WTC11 (cell line): ENCODE measurements around the gene RAB1A. TPM values are rescaled to one million over a fixed set of nuclear protein-coding genes. Genes with fewer than 3 reads are reported as not detected.

Experiments
- ATAC-seq: fragments of 200-7000 bp; cut with Tn5 transposase; 2 replicates; pipeline ENCODE4 v1.10.0; 2021; ENCODE audit warnings: mild to moderate bottlenecking, moderate library complexity
- Bru-seq: library from RNA; stranded (reverse); fragments of 400-500 nt; gene quantifications from one replicate; lab custom pipeline; 2021; lab: Mats Ljungman, UMichigan
- CTCF ChIA-PET: fragments of 300-600 bp; sonication (Branson Sonifier 250); formaldehyde crosslinking; loops from one replicate; lab custom pipeline; 2021; ENCODE audit warnings: antibody characterized with exemption; lab: Charles Lee
- POLR2A ChIA-PET: fragments of 350-600 bp; sonication (Branson Sonifier 250); formaldehyde crosslinking; loops from one replicate; lab custom pipeline; 2021; ENCODE audit warnings: antibody characterized with exemption; lab: Charles Lee
- DNase-seq: peaks from one replicate; pipeline ENCODE4 v3.0.0; 2021; ENCODE audit warnings: low spot score
- H3K27ac Mint-ChIP-seq: 2 replicates; pipeline ENCODE4 v1.8.0; 2021; ENCODE audit warnings: mixed read lengths
- H3K27me3 Mint-ChIP-seq: 2 replicates; pipeline ENCODE4 v1.8.0; 2021; ENCODE audit warnings: low read depth, mild to moderate bottlenecking, moderate library complexity, mixed read lengths
- H3K36me3 Mint-ChIP-seq: 2 replicates; pipeline ENCODE4 v1.8.0; 2021; ENCODE audit warnings: mixed read lengths
- H3K4me1 Mint-ChIP-seq: 2 replicates; pipeline ENCODE4 v1.8.0; 2022; ENCODE audit warnings: mixed read lengths
- H3K4me3 Mint-ChIP-seq: 2 replicates; pipeline ENCODE4 v1.8.0; 2021; ENCODE audit warnings: mild to moderate bottlenecking, moderate library complexity, mixed read lengths
- H3K9me3 Mint-ChIP-seq: 2 replicates; pipeline ENCODE4 v1.8.0; 2021; ENCODE audit warnings: mixed read lengths
- CREB1 ChIP-seq: sonication (generic); formaldehyde crosslinking; IDR thresholded peaks from 2 replicates; pipeline ENCODE4 v1.8.0; 2023; ENCODE audit warnings: mild to moderate bottlenecking, missing genetic modification reagents
- EMX1 ChIP-seq: fragments of 250-450 bp; sonication (Bioruptor Pico); IDR thresholded peaks from 2 replicates; pipeline ENCODE4 v1.8.0; 2021; ENCODE audit warnings: mild to moderate bottlenecking
- ETV6 ChIP-seq: sonication (generic); formaldehyde crosslinking; IDR thresholded peaks from 2 replicates; pipeline ENCODE4 v1.8.1; 2022; ENCODE audit warnings: mild to moderate bottlenecking, missing genetic modification reagents
- FOXJ3 ChIP-seq: sonication (generic); formaldehyde crosslinking; IDR thresholded peaks from 2 replicates; pipeline ENCODE4 v1.9.0; 2021; ENCODE audit warnings: missing genetic modification reagents, mild to moderate bottlenecking, borderline replicate concordance
- FOXK1 ChIP-seq: sonication (generic); formaldehyde crosslinking; IDR thresholded peaks from 2 replicates; pipeline ENCODE4 v1.8.0; 2022; ENCODE audit warnings: mild to moderate bottlenecking, moderate library complexity, missing genetic modification reagents
- GABPB1 ChIP-seq: sonication (generic); formaldehyde crosslinking; IDR thresholded peaks from 2 replicates; pipeline ENCODE4 v1.8.1; 2023; ENCODE audit warnings: mild to moderate bottlenecking, missing genetic modification reagents
- IRF2 ChIP-seq: sonication (generic); formaldehyde crosslinking; IDR thresholded peaks from 2 replicates; pipeline ENCODE4 v1.8.0; 2022; ENCODE audit warnings: low read depth, missing genetic modification reagents, borderline replicate concordance
- JAZF1 ChIP-seq: fragments of 250-450 bp; sonication (Bioruptor Pico); IDR thresholded peaks from 2 replicates; pipeline ENCODE4 v1.9.0; 2021; ENCODE audit warnings: moderate library complexity, mild to moderate bottlenecking, inconsistent platforms
- JUN ChIP-seq: sonication (generic); formaldehyde crosslinking; IDR thresholded peaks from 2 replicates; pipeline ENCODE4 v1.8.0; 2023; ENCODE audit warnings: mild to moderate bottlenecking, missing genetic modification reagents
- MXD4 ChIP-seq: fragments of 250-450 bp; sonication (Bioruptor Pico); IDR thresholded peaks from 2 replicates; pipeline ENCODE4 v1.8.0; 2021; ENCODE audit warnings: mild to moderate bottlenecking, moderate library complexity, borderline replicate concordance
- OVOL2 ChIP-seq: fragments of 250-450 bp; sonication (Bioruptor Pico); IDR thresholded peaks from 2 replicates; pipeline ENCODE4 v1.9.0; 2021; ENCODE audit warnings: mild to moderate bottlenecking, borderline replicate concordance
- TEAD4 ChIP-seq: sonication (generic); formaldehyde crosslinking; IDR thresholded peaks from 2 replicates; pipeline ENCODE4 v1.8.0; 2022; ENCODE audit warnings: mild to moderate bottlenecking, missing genetic modification reagents
- ZBTB21 ChIP-seq: sonication (generic); formaldehyde crosslinking; IDR thresholded peaks from 2 replicates; pipeline ENCODE4 v1.8.1; 2023; ENCODE audit warnings: mild to moderate bottlenecking, missing genetic modification reagents, borderline replicate concordance
- ZNF219 ChIP-seq: sonication (generic); formaldehyde crosslinking; IDR thresholded peaks from 2 replicates; pipeline ENCODE4 v1.8.0; 2023; ENCODE audit warnings: missing genetic modification reagents, mild to moderate bottlenecking, borderline replicate concordance
- ZNF423 ChIP-seq: fragments of 250-450 bp; sonication (Bioruptor Pico); IDR thresholded peaks from 2 replicates; pipeline ENCODE4 v2.1.2; 2022; ENCODE audit warnings: mild to moderate bottlenecking, moderate library complexity
- long read RNA-seq, 3 experiments: library from RNA in 1 of 3; library from capped mRNA in 1 of 3; library from polyadenylated mRNA in 1 of 3; unstranded in 2 of 3; stranded (forward) in 1 of 3; transcript quantifications; one replicate each; pipeline ENCODE4 v2.0.0, GENCODE V29; 2021
- total RNA-seq: library from RNA; stranded (reverse); gene quantifications from 3 replicates; pipeline ENCODE4 v1.2.3, GENCODE V29; 2021
- TF ChIP-seq, protein P1 (sequence below): sonication (generic); formaldehyde crosslinking; IDR thresholded peaks from 2 replicates; pipeline ENCODE4 v1.8.0; 2023; ENCODE audit warnings: missing genetic modification reagents, mild to moderate bottlenecking, borderline replicate concordance
- TF ChIP-seq, protein P2 (sequence below): sonication (generic); formaldehyde crosslinking; IDR thresholded peaks from 2 replicates; pipeline ENCODE4 v1.8.1; 2022; ENCODE audit warnings: mild to moderate bottlenecking, moderate library complexity, missing genetic modification reagents
- TF ChIP-seq, protein P3 (sequence below): fragments of 200-600 bp; IDR thresholded peaks from 2 replicates; pipeline ENCODE4 v1.8.0; 2022; ENCODE audit warnings: antibody characterized with exemption
- TF ChIP-seq, protein P4 (sequence below): sonication (generic); formaldehyde crosslinking; IDR thresholded peaks from 2 replicates; pipeline ENCODE4 v1.8.1; 2023; ENCODE audit warnings: mild to moderate bottlenecking, moderate library complexity, missing genetic modification reagents
- TF ChIP-seq, protein P5 (sequence below): sonication (generic); formaldehyde crosslinking; IDR thresholded peaks from 2 replicates; pipeline ENCODE4 v1.8.0; 2022; ENCODE audit warnings: mild to moderate bottlenecking, missing genetic modification reagents
- TF ChIP-seq, protein P6 (sequence below): sonication (generic); formaldehyde crosslinking; IDR thresholded peaks from 2 replicates; pipeline ENCODE4 v1.8.0; 2022; ENCODE audit warnings: mild to moderate bottlenecking, missing genetic modification reagents
- TF ChIP-seq, protein P7 (sequence below): sonication (generic); formaldehyde crosslinking; IDR thresholded peaks from 2 replicates; pipeline ENCODE4 v1.8.0; 2022; ENCODE audit warnings: mild to moderate bottlenecking, missing genetic modification reagents

RAB1A gene
- total RNA-seq: 112 to 114 TPM (median 113 TPM) in 3 replicates
- percentile 86 among the genes with signal in this experiment for Bru-seq, nascent RNA
- long read RNA-seq, experiment 1, transcript RAB1A-203 (6 exons, 2,447 nt): major isoform, 530 of 577 reads
- long read RNA-seq, experiment 1, transcript RAB1A-201 (4 exons, 1,198 nt): minor isoform, 7 of 577 reads
- long read RNA-seq, experiment 1, partial matches to known transcripts: 15 of 577 reads
- long read RNA-seq, experiment 1, other reads (novel, unspliced or antisense): 25 of 577 reads
- long read RNA-seq, experiment 2, transcript RAB1A-203 (6 exons, 2,447 nt): major isoform, 206 of 276 reads
- long read RNA-seq, experiment 2, partial matches to known transcripts: 13 of 276 reads
- long read RNA-seq, experiment 2, other reads (novel, unspliced or antisense): 54 of 276 reads
- long read RNA-seq, experiment 3, transcript RAB1A-202 (5 exons, 1,333 nt): minor isoform, 5 of 709 reads
- long read RNA-seq, experiment 3, transcript RAB1A-203 (6 exons, 2,447 nt): major isoform, 676 of 709 reads
- long read RNA-seq, experiment 3, partial matches to known transcripts: 8 of 709 reads
- long read RNA-seq, experiment 3, other reads (novel, unspliced or antisense): 19 of 709 reads

DNA sequence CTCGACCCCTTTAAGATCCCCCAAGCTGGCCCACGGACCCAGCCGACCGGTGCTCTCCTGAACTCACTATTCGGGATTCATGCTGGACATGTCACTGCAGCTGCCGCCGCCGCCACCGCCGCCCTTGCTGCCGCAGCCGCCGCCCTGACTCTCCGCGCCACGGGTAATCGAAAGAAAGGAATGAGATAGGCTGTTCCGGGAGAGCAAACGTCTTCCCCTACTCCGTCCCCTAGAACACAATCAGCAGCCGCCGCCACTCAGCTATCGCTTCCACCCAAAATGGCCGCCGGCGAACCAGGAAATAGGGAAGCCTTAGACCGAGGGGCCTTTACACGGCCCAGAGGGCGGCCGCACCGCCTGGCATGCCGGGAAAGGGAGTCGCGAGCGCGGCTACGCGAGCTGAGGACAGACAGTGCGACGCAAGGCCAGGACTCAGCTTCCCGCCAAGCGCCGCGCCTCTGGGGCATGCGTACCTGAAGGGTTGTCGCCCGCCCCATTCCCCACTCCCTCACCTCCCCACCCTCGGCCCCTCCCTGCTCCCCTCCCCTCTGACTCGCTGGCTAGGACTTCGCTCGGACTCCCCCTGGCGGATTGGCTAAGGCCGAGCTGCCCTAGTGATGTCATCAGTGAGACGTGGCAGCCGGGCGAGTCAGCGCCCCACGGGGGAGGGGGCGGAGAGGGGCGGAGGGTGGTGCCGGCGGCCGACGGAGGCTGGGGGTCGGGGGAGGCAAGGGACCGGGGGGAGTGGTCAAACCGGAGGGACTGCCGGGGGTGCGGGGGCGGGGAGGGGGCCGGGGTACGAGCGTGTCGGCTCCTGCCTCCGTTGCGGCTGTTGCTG is at the start of gene RAB1A:
Gene RAB1A (minus strand): TSS at position 281 of the 838 bp plus-strand sequence. CDS start 191 bp downstream, at position 90.
- Mint-ChIP-seq H3K27me3 (no peaks in the 10 kb centered on the region), H3K4me3 (peak within 1 kb of the TSS; percentile 100)
- CTCF ChIA-PET: interaction anchor here (0.5 to 3.0 kb wide), 31 partner anchors 9 to 1128 kb away, joined by 3 to 20 read pairs (median 4); partner anchors contain the start of genes ACTR2 and CEP68
- TF ChIP-seq, protein P1, sequence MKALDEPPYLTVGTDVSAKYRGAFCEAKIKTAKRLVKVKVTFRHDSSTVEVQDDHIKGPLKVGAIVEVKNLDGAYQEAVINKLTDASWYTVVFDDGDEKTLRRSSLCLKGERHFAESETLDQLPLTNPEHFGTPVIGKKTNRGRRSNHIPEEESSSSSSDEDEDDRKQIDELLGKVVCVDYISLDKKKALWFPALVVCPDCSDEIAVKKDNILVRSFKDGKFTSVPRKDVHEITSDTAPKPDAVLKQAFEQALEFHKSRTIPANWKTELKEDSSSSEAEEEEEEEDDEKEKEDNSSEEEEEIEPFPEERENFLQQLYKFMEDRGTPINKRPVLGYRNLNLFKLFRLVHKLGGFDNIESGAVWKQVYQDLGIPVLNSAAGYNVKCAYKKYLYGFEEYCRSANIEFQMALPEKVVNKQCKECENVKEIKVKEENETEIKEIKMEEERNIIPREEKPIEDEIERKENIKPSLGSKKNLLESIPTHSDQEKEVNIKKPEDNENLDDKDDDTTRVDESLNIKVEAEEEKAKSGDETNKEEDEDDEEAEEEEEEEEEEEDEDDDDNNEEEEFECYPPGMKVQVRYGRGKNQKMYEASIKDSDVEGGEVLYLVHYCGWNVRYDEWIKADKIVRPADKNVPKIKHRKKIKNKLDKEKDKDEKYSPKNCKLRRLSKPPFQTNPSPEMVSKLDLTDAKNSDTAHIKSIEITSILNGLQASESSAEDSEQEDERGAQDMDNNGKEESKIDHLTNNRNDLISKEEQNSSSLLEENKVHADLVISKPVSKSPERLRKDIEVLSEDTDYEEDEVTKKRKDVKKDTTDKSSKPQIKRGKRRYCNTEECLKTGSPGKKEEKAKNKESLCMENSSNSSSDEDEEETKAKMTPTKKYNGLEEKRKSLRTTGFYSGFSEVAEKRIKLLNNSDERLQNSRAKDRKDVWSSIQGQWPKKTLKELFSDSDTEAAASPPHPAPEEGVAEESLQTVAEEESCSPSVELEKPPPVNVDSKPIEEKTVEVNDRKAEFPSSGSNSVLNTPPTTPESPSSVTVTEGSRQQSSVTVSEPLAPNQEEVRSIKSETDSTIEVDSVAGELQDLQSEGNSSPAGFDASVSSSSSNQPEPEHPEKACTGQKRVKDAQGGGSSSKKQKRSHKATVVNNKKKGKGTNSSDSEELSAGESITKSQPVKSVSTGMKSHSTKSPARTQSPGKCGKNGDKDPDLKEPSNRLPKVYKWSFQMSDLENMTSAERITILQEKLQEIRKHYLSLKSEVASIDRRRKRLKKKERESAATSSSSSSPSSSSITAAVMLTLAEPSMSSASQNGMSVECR (CRISPR knock-in tag): no peak
- TF ChIP-seq, protein P2, sequence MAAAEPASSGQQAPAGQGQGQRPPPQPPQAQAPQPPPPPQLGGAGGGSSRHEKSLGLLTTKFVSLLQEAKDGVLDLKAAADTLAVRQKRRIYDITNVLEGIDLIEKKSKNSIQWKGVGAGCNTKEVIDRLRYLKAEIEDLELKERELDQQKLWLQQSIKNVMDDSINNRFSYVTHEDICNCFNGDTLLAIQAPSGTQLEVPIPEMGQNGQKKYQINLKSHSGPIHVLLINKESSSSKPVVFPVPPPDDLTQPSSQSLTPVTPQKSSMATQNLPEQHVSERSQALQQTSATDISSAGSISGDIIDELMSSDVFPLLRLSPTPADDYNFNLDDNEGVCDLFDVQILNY: peak; percentile 63; the same call in 1 of the 2 replicates
- TF ChIP-seq, protein P3, sequence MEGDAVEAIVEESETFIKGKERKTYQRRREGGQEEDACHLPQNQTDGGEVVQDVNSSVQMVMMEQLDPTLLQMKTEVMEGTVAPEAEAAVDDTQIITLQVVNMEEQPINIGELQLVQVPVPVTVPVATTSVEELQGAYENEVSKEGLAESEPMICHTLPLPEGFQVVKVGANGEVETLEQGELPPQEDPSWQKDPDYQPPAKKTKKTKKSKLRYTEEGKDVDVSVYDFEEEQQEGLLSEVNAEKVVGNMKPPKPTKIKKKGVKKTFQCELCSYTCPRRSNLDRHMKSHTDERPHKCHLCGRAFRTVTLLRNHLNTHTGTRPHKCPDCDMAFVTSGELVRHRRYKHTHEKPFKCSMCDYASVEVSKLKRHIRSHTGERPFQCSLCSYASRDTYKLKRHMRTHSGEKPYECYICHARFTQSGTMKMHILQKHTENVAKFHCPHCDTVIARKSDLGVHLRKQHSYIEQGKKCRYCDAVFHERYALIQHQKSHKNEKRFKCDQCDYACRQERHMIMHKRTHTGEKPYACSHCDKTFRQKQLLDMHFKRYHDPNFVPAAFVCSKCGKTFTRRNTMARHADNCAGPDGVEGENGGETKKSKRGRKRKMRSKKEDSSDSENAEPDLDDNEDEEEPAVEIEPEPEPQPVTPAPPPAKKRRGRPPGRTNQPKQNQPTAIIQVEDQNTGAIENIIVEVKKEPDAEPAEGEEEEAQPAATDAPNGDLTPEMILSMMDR: no peak
- TF ChIP-seq, protein P4, sequence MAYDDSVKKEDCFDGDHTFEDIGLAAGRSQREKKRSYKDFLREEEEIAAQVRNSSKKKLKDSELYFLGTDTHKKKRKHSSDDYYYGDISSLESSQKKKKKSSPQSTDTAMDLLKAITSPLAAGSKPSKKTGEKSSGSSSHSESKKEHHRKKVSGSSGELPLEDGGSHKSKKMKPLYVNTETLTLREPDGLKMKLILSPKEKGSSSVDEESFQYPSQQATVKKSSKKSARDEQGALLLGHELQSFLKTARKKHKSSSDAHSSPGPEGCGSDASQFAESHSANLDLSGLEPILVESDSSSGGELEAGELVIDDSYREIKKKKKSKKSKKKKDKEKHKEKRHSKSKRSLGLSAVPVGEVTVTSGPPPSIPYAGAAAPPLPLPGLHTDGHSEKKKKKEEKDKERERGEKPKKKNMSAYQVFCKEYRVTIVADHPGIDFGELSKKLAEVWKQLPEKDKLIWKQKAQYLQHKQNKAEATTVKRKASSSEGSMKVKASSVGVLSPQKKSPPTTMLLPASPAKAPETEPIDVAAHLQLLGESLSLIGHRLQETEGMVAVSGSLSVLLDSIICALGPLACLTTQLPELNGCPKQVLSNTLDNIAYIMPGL (CRISPR knock-in tag): no peak
- no peak for TF ChIP-seq FOXJ3 (CRISPR knock-in tag)
- no peak for TF ChIP-seq MXD4
- no peak for TF ChIP-seq EMX1 (CRISPR knock-in tag)
- TF ChIP-seq JAZF1 (CRISPR knock-in tag): no peak
- TF ChIP-seq ZBTB21 (CRISPR knock-in tag): no peak
- TF ChIP-seq ZNF219: no peak
- TF ChIP-seq, protein P5, sequence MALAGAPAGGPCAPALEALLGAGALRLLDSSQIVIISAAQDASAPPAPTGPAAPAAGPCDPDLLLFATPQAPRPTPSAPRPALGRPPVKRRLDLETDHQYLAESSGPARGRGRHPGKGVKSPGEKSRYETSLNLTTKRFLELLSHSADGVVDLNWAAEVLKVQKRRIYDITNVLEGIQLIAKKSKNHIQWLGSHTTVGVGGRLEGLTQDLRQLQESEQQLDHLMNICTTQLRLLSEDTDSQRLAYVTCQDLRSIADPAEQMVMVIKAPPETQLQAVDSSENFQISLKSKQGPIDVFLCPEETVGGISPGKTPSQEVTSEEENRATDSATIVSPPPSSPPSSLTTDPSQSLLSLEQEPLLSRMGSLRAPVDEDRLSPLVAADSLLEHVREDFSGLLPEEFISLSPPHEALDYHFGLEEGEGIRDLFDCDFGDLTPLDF (CRISPR knock-in tag): no peak
- TF ChIP-seq FOXK1: no peak; the same call in 1 of the 2 replicates
- TF ChIP-seq OVOL2 (CRISPR knock-in tag): no peak
- TF ChIP-seq, protein P6, sequence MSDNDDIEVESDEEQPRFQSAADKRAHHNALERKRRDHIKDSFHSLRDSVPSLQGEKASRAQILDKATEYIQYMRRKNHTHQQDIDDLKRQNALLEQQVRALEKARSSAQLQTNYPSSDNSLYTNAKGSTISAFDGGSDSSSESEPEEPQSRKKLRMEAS (CRISPR knock-in tag): 0 out of 2 replicates have a peak, but pooled peaks have one; percentile 36
- no peak for TF ChIP-seq IRF2 (CRISPR knock-in tag)
- peak; percentile 86 for TF ChIP-seq ETV6 (CRISPR knock-in tag)
- no peak for TF ChIP-seq TEAD4 (CRISPR knock-in tag)
- peak; percentile 26; the same call in 1 of the 2 replicates for TF ChIP-seq GABPB1 (CRISPR knock-in tag)
- TF ChIP-seq, protein P7, sequence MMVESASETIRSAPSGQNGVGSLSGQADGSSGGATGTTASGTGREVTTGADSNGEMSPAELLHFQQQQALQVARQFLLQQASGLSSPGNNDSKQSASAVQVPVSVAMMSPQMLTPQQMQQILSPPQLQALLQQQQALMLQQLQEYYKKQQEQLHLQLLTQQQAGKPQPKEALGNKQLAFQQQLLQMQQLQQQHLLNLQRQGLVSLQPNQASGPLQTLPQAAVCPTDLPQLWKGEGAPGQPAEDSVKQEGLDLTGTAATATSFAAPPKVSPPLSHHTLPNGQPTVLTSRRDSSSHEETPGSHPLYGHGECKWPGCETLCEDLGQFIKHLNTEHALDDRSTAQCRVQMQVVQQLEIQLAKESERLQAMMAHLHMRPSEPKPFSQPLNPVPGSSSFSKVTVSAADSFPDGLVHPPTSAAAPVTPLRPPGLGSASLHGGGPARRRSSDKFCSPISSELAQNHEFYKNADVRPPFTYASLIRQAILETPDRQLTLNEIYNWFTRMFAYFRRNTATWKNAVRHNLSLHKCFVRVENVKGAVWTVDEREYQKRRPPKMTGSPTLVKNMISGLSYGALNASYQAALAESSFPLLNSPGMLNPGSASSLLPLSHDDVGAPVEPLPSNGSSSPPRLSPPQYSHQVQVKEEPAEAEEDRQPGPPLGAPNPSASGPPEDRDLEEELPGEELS: peak; percentile 52; the same call in 1 of the 2 replicates
- TF ChIP-seq CREB1 (CRISPR knock-in tag): no peak
- no peak for TF ChIP-seq ZNF423 (CRISPR knock-in tag)
- no peak for TF ChIP-seq JUN (CRISPR knock-in tag)

More for the DNA sequence above, at the start of gene RAB1A:
- Mint-ChIP-seq H3K4me1 (peaks cover 43% of the 10 kb centered on the region), H3K36me3 (peaks cover 2% of the 10 kb centered on the region; the same call in 1 of the 2 replicates), H3K27ac (peak within 1 kb of the TSS; percentile 99), H3K9me3 (no peaks in the 10 kb centered on the region)
- DNase-seq (peak; percentile 99), ATAC-seq (peak; percentile 93)
- POLR2A ChIA-PET: interaction anchor here (0.5 to 2.0 kb wide), 16 partner anchors 9 to 476 kb away, joined by 3 to 15 read pairs (median 3); partner anchors contain the start of genes ACTR2, CEP68 and SERTAD2
